ENCODE data around the gene TFDP2.

- TF ChIP-seq CTCF (IDR thresholded peaks at IDR 0.05) (no peak), POLR2A (IDR thresholded peaks at IDR 0.05) (no peak)
Measured at GRCh38 chr3:142003291-142003690, 146.1 kb downstream of the TFDP2 start.
